Right atrium auricular region (tissue), 2 donors: ENCODE data around the gene SLC36A4. TPM values are rescaled to one million over a fixed set of nuclear protein-coding genes. Genes with fewer than 3 reads are reported as not detected.
"Not testable (repeated sequence)": the region's sequence is repeated elsewhere in the genome, so short reads cannot be mapped to it uniquely, and the experiment has no call there.

Source experiments
- DNase-seq: peaks from one replicate; pipeline ENCODE4 v3.0.0-alpha.2; 2019; ENCODE audit warnings: low spot score
- H3K27ac ChIP-seq, 2 donors: fragments of 200-600 bp; sonication (generic); 1 replicate in 1 of 2; 2 replicates in 1 of 2; pipeline ENCODE4 v1.5.1; 2016 to 2019
- H3K27me3 ChIP-seq, 2 donors: fragments of 200-600 bp; sonication (generic); one replicate each; pipeline versions ENCODE4 v1.5.1 to v1.6.0; 2017 to 2019
- H3K36me3 ChIP-seq: fragments of 200-600 bp; sonication (generic); one replicate; pipeline ENCODE4 v1.5.1; 2016
- H3K4me1 ChIP-seq, 2 donors: fragments of 200-600 bp; sonication (generic); one replicate each; pipeline versions ENCODE4 v1.5.1 to v1.6.0; 2017 to 2019
- H3K4me3 ChIP-seq, 2 donors: fragments of 200-600 bp; sonication (generic); 1 replicate in 1 of 2; 2 replicates in 1 of 2; pipeline ENCODE4 v1.5.1; 2017 to 2019; ENCODE audit warnings: mild to moderate bottlenecking in 1 of 2, moderate library complexity in 1 of 2
- H3K9me3 ChIP-seq, 2 donors: fragments of 200-600 bp; sonication (generic); one replicate each; pipeline ENCODE4 v1.5.1; 2019
- total RNA-seq, 2 donors: library from RNA; depleted of rRNA; stranded (reverse); fragments of >200 nt; gene quantifications; one replicate each; pipeline ENCODE4 v1.1.0, GENCODE V29; 2016
- TF ChIP-seq, protein P1 (sequence below), 2 donors: fragments of 200-600 bp; sonication (generic); IDR thresholded peaks; one replicate each; pipeline ENCODE4 v1.5.1; 2019; ENCODE audit warnings: antibody characterized with exemption in 2 of 2

SLC36A4 gene
- total RNA-seq, 2 donors from 2014 or later, result 6.9 to 13.2 TPM

DNA sequence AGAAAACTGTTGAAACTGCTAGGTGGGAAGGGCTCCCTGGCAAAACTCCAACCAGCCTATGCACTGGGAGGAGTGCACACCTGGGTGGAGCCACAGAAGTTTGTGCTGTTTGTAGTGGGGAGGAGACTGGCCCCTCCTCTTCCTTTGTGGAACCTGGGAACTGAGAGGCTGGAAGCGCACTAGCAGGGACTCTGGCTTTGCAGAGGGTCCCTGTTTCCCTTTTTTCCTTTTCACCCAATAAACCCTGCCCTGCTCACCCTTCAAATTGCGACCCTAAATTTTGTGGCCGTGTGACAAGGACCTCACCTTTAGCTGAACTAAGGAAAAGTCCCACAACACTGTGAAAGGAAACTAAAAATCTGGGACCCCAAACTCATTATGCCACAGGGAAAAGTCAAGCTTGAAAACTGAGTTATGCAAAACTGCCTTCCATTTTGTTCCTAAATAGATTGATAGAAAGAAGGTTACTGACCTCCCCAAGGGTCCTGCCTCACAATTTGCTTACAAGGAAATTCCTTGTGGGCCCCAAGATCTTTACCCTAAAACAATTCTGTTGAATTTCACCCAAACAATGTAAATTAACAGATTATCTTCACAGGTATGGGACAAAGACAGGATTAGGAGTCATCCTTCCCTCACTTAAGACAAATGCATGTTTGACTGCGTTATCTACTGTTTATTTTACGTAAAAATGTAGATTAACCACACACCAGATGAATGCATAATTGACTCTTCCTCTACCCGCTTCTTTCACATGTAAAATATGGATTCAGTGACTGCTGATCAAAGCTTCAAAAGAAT lies 81.0 kb downstream of the SLC36A4 start:
- no peak for DNase-seq
- H3K4me1 ChIP-seq, result no peaks in the 10 kb centered on the region
- TF ChIP-seq, protein P1, sequence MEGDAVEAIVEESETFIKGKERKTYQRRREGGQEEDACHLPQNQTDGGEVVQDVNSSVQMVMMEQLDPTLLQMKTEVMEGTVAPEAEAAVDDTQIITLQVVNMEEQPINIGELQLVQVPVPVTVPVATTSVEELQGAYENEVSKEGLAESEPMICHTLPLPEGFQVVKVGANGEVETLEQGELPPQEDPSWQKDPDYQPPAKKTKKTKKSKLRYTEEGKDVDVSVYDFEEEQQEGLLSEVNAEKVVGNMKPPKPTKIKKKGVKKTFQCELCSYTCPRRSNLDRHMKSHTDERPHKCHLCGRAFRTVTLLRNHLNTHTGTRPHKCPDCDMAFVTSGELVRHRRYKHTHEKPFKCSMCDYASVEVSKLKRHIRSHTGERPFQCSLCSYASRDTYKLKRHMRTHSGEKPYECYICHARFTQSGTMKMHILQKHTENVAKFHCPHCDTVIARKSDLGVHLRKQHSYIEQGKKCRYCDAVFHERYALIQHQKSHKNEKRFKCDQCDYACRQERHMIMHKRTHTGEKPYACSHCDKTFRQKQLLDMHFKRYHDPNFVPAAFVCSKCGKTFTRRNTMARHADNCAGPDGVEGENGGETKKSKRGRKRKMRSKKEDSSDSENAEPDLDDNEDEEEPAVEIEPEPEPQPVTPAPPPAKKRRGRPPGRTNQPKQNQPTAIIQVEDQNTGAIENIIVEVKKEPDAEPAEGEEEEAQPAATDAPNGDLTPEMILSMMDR (IDR thresholded peaks at IDR 0.05), result no peak
- H3K27ac ChIP-seq, result no peak overlapping the region
- H3K9me3 ChIP-seq, result no peaks in the 10 kb centered on the region
- H3K36me3 ChIP-seq, result no peaks in the 10 kb centered on the region
- H3K27me3 ChIP-seq, result no peaks in the 10 kb centered on the region
- H3K4me3 ChIP-seq, result no peak overlapping the region

DNA sequence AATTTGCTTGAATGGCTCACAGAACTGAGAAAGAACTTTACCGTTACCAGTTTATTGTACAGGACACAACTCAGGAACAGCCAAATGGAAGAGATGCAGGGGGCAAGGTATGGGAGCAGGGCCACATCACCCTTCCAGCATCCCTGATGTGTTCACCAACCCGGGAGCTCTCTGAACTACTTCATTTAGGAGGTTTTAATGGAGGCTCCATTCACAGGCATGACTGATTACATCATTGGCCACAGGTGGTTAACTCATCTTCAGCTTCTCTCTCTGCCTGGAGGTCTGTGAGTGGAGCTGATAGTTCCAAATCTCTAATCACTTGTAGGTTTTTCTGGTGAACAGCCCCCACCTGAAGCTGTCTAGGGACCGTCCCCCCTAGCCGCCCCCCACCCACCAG lies 83.5 kb downstream of the SLC36A4 start:
- Histone ChIP-seq H3K36me3 (no peaks in the 10 kb centered on the region), H3K4me1 (no peaks in the 10 kb centered on the region), H3K9me3 (no peaks in the 10 kb centered on the region), H3K27me3 (no peaks in the 10 kb centered on the region), H3K4me3 (no peak overlapping the region), H3K27ac (no peak overlapping the region)
- no peak for DNase-seq
- TF ChIP-seq, protein P1 (IDR thresholded peaks at IDR 0.05), result no peak

DNA sequence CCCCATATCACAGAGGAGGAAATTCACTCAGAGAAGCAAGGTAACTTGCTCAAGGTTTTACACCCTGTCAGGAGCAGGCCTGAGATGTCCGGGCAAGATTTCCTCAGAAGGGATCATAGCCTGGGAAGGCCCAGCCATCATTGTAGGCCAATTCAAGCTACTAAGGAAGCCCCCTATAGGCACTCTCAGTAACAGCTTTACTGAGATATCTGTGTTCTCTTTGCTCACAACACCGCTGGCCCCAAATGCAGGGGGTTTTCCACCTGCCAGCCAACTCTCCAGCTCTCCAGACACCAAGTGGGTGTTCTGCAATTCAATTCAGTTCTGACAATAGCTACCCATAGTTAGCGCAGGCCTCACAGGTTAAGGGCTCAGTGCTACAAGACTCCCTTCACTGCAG lies 84.0 kb downstream of the SLC36A4 start:
- H3K27ac ChIP-seq, result no peak overlapping the region
- H3K36me3 ChIP-seq, result no peaks in the 10 kb centered on the region
- H3K27me3 ChIP-seq, result no peaks in the 10 kb centered on the region
- TF ChIP-seq, protein P1 (IDR thresholded peaks at IDR 0.05), result no peak
- no peak for DNase-seq
- no peak overlapping the region for H3K4me3 ChIP-seq
- H3K4me1 ChIP-seq, result no peaks in the 10 kb centered on the region
- H3K9me3 ChIP-seq, result no peaks in the 10 kb centered on the region

DNA sequence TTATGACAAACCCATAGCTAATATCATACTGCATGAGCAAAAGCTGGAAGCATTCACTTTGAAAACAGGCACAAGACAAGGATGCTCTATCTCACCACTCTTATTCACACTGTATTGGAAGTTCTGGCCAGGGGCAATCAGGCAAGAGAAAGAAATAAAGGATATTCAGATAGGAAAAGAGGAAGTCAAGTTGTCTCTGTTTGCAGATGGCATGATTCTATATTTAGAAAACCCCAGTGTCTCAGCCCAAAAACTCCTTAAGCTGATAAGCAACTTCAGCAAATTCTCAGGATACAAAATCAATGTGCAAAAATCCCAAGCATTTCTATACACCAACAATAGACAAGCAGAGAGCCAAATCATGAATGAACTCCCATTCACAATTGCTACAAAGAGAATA lies 86.6 kb downstream of the SLC36A4 start:
- H3K27me3 ChIP-seq, H3K9me3 ChIP-seq, DNase-seq, H3K27ac ChIP-seq, H3K36me3 ChIP-seq, H3K4me1 ChIP-seq, H3K4me3 ChIP-seq: not testable (repeated sequence)

DNA sequence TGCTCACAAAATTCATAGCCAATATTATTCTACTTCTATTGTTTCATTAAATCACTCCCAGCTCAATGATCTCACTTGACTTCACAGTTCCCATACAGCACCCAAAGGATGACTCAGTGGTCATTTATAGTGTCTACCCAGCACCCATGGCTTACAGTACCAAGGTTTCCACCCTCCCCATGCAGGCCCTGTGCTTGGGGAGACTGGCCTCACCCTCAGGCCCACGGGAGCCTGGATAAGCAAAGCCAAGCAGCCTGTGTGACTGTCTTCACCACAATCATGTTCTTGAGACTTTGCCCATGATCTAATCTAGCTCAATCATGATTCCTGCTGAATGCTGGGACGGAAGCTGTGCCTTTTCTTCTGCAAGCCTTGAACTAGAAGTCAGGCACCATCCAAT lies 97.6 kb downstream of the SLC36A4 start:
- Histone ChIP-seq H3K4me1 (no peaks in the 10 kb centered on the region), H3K27ac (no peak overlapping the region), H3K27me3 (no peaks in the 10 kb centered on the region), H3K9me3 (peaks cover 0 to 7% of the 10 kb centered on the region in 2 donors), H3K36me3 (no peaks in the 10 kb centered on the region), H3K4me3 (no peak overlapping the region)
- no peak for DNase-seq
- TF ChIP-seq, protein P1 (IDR thresholded peaks at IDR 0.05), result no peak

DNA sequence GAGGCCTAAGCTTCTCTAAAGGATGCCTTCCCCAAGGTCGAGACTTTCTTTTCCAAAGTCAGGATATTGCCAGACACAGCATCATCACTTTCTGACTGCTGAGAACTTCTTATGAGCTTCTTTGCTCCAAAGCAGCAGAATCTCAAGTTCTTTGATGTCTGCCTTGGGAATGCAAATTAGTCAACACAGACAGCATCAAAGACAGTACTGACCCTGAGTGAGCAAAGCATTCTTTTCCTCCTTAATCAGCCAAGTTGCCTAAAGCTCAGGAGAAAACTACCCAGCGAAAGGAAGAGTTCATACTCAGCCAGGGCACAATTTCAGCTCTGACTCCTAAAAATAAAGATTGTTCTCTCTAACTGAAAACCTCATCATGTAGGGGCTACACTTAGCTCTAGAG lies 98.0 kb downstream of the SLC36A4 start:
- TF ChIP-seq, protein P1 (IDR thresholded peaks at IDR 0.05), result no peak
- Histone ChIP-seq H3K4me3 (no peak overlapping the region), H3K4me1 (no peaks in the 10 kb centered on the region), H3K9me3 (peaks cover 0 to 11% of the 10 kb centered on the region in 2 donors), H3K27ac (no peak overlapping the region), H3K36me3 (no peaks in the 10 kb centered on the region), H3K27me3 (no peaks in the 10 kb centered on the region)
- DNase-seq, result no peak

Other genes starting within 250 kb of the SLC36A4 start
- gene MTNR1B, start 228.3 kb downstream of the SLC36A4 start, total RNA-seq, result not detected
- not detected for gene DEUP1, start 132.8 kb upstream of the SLC36A4 start, total RNA-seq